CD14-positive monocyte (primary cell): ENCODE results near the gene PRMT9. TPM values are rescaled to one million over a fixed set of nuclear protein-coding genes. Genes with fewer than 3 reads are reported as not detected.

ENCODE experiments used
- DNase-seq, 3 donors: peaks; one replicate each; pipeline ENCODE4 v3.0.0-alpha.2; 2011 to 2022
- H2AFZ ChIP-seq: 2 replicates; pipeline ENCODE4 v1.6.0; 2012; ENCODE audit warnings: mild to moderate bottlenecking, low read depth, low read length, inconsistent platforms; ENCODE audit not compliant: insufficient read depth, poor library complexity, severe bottlenecking
- H3K27ac ChIP-seq, 2 donors: 1 replicate in 1 of 2; 2 replicates in 1 of 2; pipeline ENCODE4 v1.5.1; 2012 to 2013; ENCODE audit warnings: low read length in 2 of 2, control low read depth in 1 of 2, inconsistent platforms in 1 of 2, low read depth in 1 of 2, mild to moderate bottlenecking in 1 of 2
- H3K27me3 ChIP-seq, 2 donors: one replicate each; pipeline versions ENCODE4 v1.6.0 to v1.6.1; 2011 to 2013; ENCODE audit warnings: low read length in 2 of 2; ENCODE audit not compliant: control insufficient read depth in 2 of 2, insufficient read depth in 2 of 2
- H3K36me3 ChIP-seq, 2 donors: replicated peaks in 1 of 2; 1 replicate in 1 of 2; 2 replicates in 1 of 2; pipeline versions ENCODE4 v1.5.1 to v1.6.1; 2012 to 2013; ENCODE audit warnings: low read length in 2 of 2, control low read depth in 1 of 2, inconsistent platforms in 1 of 2, mild to moderate bottlenecking in 1 of 2; ENCODE audit not compliant: insufficient read depth in 2 of 2, control insufficient read depth in 1 of 2
- H3K4me1 ChIP-seq, 2 donors: 1 replicate in 1 of 2; 2 replicates in 1 of 2; pipeline versions ENCODE4 v1.5.1 to v1.6.1; 2012 to 2013; ENCODE audit warnings: low read length in 2 of 2, control low read depth in 1 of 2, inconsistent platforms in 1 of 2, mild to moderate bottlenecking in 1 of 2, moderate library complexity in 1 of 2; ENCODE audit not compliant: insufficient read depth in 2 of 2, control insufficient read depth in 1 of 2
- H3K4me2 ChIP-seq: replicated peaks from 2 replicates; pipeline ENCODE3; 2012; ENCODE audit warnings: low read length, moderate library complexity, mild to moderate bottlenecking; ENCODE audit not compliant: poor library complexity, severe bottlenecking; ENCODE audit errors: extremely low read depth
- H3K4me3 ChIP-seq, 3 experiments: fragments of 200-600 bp in 1 of 3; sonication (generic) in 1 of 3; replicated peaks in 1 of 3; 1 replicate in 2 of 3; 2 replicates in 1 of 3; pipeline ENCODE4 v1.5.1; 2011 to 2013; ENCODE audit warnings: low read length in 3 of 3, mild to moderate bottlenecking in 3 of 3, control low read depth in 2 of 3, low read depth in 2 of 3, inconsistent platforms in 1 of 3, moderate library complexity in 1 of 3
- H3K79me2 ChIP-seq: 2 replicates; pipeline ENCODE4 v1.6.0; 2012; ENCODE audit warnings: mild to moderate bottlenecking, control low read depth, inconsistent platforms, low read length, moderate library complexity; ENCODE audit not compliant: insufficient read depth
- H3K9ac ChIP-seq: 2 replicates; pipeline ENCODE4 v1.6.0; 2017; ENCODE audit warnings: low read length, mild to moderate bottlenecking; ENCODE audit not compliant: insufficient read depth, poor library complexity, severe bottlenecking
- H3K9me3 ChIP-seq, 2 donors: replicated peaks in 1 of 2; 1 replicate in 1 of 2; 2 replicates in 1 of 2; pipeline versions ENCODE4 v1.5.1 to v1.6.1; 2012 to 2013; ENCODE audit warnings: low read length in 2 of 2, control low read depth in 1 of 2; ENCODE audit not compliant: control insufficient read depth in 1 of 2, insufficient read depth in 1 of 2
- H4K20me1 ChIP-seq: 2 replicates; pipeline ENCODE4 v1.6.0; 2012; ENCODE audit warnings: mild to moderate bottlenecking, low read length, control low read depth, moderate library complexity; ENCODE audit not compliant: insufficient read depth
- H3K27ac Mint-ChIP-seq, 7 donors: one replicate each; pipeline ENCODE4 v1.8.0; 2020; ENCODE audit warnings: mild to moderate bottlenecking in 7 of 7, mixed read lengths in 7 of 7, moderate library complexity in 6 of 7, inconsistent platforms in 2 of 7
- H3K27me3 Mint-ChIP-seq, 3 donors: one replicate each; pipeline ENCODE4 v1.8.0; 2021 to 2022; ENCODE audit warnings: low read depth in 3 of 3, mild to moderate bottlenecking in 3 of 3, mixed read lengths in 3 of 3, moderate library complexity in 3 of 3, inconsistent platforms in 1 of 3
- H3K36me3 Mint-ChIP-seq, 2 donors: one replicate each; pipeline ENCODE4 v1.8.0; 2020; ENCODE audit warnings: mixed read lengths in 2 of 2, inconsistent platforms in 1 of 2, mild to moderate bottlenecking in 1 of 2
- H3K4me1 Mint-ChIP-seq: one replicate; pipeline ENCODE4 v1.8.0; 2020; ENCODE audit warnings: mild to moderate bottlenecking, mixed read lengths
- H3K4me3 Mint-ChIP-seq, 2 donors: one replicate each; pipeline ENCODE4 v1.8.0; 2020; ENCODE audit warnings: mild to moderate bottlenecking in 2 of 2, mixed read lengths in 2 of 2, moderate library complexity in 1 of 2
- H3K9me3 Mint-ChIP-seq, 7 donors: one replicate each; pipeline ENCODE4 v1.8.0; 2020 to 2022; ENCODE audit warnings: mixed read lengths in 7 of 7, mild to moderate bottlenecking in 6 of 7, moderate library complexity in 6 of 7, inconsistent platforms in 2 of 7
- WGBS: methylation state at CpG from one replicate; pipeline ENCODE4 v1.1.5; 2013; ENCODE audit warnings: missing lambda C conversion rate; ENCODE audit not compliant: insufficient coverage; 5-methylcytosine and 5-hydroxymethylcytosine counted together
- intact Hi-C, 2 donors: fragments of 100-400 bp; cut with micrococcal nuclease; formaldehyde crosslinking; loops; one replicate each; pipeline versions ENCODE4 v1.15.0 to v1.15.1; 2023
- polyA plus RNA-seq, 3 donors: library from polyadenylated mRNA; depleted of rRNA in 1 of 3; unstranded in 2 of 3; stranded (reverse) in 1 of 3; fragments of 300-500 nt in 2 of 3; fragments of >200 nt in 1 of 3; fragmentation: Illumina TruSeq in 2 of 3; gene quantifications; 1 replicate in 2 of 3; 2 replicates in 1 of 3; pipeline ENCODE4 v1.2.3, GENCODE V29; 2012 to 2021
- TF ChIP-seq, protein P1 (sequence below): fragments of 200-600 bp; IDR thresholded peaks from one replicate; pipeline ENCODE4 v1.8.0; 2022; ENCODE audit warnings: antibody characterized with exemption, mild to moderate bottlenecking

The PRMT9 gene
- polyA plus RNA-seq, 3 donors, result 1.6 to 4.6 (median 2.0) TPM

DNA sequence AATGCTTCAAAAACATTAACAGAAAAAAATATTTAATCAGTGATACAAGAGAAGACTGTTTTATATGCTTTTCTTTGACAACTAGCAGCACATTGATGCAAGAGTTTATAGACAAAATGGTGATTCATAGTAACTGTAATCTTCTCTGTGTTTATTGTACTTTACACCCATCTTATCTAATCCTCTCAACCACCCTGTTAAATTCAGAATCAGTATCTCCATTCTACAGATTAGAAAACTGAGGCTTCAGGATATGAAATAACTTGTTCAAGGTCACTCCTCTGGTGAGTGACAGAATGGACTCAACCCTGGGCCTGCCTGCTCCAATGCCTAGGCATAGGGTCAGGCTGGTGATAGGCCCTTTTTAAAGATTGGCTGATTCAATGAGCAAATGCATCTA, 92.9 kb downstream of the PRMT9 start:
- Histone ChIP-seq H3K36me3 (no peaks in the 10 kb centered on the region), H2AFZ (no peak overlapping the region), H3K4me2 (no peak overlapping the region), H3K4me1 (no peaks in the 10 kb centered on the region), H3K79me2 (no peaks in the 10 kb centered on the region), H3K27ac (no peak overlapping the region), H3K9me3 (no peaks in the 10 kb centered on the region), H3K27me3 (no peaks in the 10 kb centered on the region), H3K9ac (no peak overlapping the region), H4K20me1 (no peaks in the 10 kb centered on the region), H3K4me3 (no peak overlapping the region)
- Mint-ChIP-seq H3K27ac (no peak overlapping the region), H3K27me3 (peaks cover 0 to 6% (median 0%) of the 10 kb centered on the region in 3 donors), H3K4me3 (no peak overlapping the region), H3K36me3 (no peaks in the 10 kb centered on the region), H3K9me3 (peaks cover 0 to 2% (median 0%) of the 10 kb centered on the region in 7 donors), H3K4me1 (no peaks in the 10 kb centered on the region)
- no peak for DNase-seq
- intact Hi-C loops, result no loop called here
- TF ChIP-seq, protein P1, sequence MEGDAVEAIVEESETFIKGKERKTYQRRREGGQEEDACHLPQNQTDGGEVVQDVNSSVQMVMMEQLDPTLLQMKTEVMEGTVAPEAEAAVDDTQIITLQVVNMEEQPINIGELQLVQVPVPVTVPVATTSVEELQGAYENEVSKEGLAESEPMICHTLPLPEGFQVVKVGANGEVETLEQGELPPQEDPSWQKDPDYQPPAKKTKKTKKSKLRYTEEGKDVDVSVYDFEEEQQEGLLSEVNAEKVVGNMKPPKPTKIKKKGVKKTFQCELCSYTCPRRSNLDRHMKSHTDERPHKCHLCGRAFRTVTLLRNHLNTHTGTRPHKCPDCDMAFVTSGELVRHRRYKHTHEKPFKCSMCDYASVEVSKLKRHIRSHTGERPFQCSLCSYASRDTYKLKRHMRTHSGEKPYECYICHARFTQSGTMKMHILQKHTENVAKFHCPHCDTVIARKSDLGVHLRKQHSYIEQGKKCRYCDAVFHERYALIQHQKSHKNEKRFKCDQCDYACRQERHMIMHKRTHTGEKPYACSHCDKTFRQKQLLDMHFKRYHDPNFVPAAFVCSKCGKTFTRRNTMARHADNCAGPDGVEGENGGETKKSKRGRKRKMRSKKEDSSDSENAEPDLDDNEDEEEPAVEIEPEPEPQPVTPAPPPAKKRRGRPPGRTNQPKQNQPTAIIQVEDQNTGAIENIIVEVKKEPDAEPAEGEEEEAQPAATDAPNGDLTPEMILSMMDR, result no peak

DNA sequence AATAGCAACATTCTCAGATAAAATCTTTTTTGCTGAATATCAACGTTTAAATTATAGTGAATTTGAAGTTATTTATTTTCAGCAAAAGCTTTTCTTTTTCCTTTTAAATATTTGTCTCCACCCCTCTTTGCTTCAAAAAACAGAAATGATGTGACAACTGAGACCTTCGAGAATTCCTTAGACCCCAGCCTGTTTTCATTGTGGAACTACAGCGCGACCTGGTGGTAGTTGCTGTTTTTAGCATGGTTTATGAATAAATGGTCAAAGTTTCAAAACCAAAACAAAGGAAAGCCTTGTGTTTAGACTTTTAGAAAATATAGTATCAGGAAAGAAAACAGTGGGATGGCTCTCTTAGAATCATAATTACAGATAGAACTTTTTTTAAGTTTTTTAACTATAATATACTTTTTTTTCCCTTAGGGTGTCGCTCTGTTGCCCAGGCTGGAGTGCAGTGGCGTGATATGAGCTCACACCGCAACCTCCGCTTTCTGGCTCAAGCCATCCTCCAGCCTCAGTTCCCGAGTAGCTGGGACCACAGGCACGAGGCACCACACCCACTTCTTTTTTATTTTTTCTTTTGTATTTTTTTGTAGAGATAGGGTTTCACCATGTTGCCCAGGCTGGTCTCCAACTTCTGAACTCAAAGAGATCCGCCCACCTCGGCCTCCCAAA, 93.6 kb downstream of the PRMT9 start:
- 10% methylated on average over 2 of the region's 12 CpGs for WGBS
- Mint-ChIP-seq H3K4me1 (no peaks in the 10 kb centered on the region), H3K27ac (no peak overlapping the region), H3K4me3 (no peak overlapping the region), H3K27me3 (peaks cover 0 to 6% (median 0%) of the 10 kb centered on the region in 3 donors), H3K36me3 (no peaks in the 10 kb centered on the region), H3K9me3 (peaks cover 0 to 3% (median 0%) of the 10 kb centered on the region in 7 donors)
- Histone ChIP-seq H3K9ac (no peak overlapping the region), H4K20me1 (no peaks in the 10 kb centered on the region), H3K36me3 (no peaks in the 10 kb centered on the region), H3K9me3 (no peaks in the 10 kb centered on the region), H3K27ac (no peak overlapping the region), H3K4me2 (no peak overlapping the region), H3K79me2 (no peaks in the 10 kb centered on the region), H3K27me3 (no peaks in the 10 kb centered on the region), H3K4me3 (no peak overlapping the region), H3K4me1 (no peaks in the 10 kb centered on the region), H2AFZ (no peak overlapping the region)
- DNase-seq, result peak in 1 of 3 donors; percentile 7
- intact Hi-C loops, result no loop called here
- TF ChIP-seq, protein P1, result peak; percentile 77
